ENCODE results near the gene GRIA3.
"Not testable (repeated sequence)": the region's sequence is repeated elsewhere in the genome, so short reads cannot be mapped to it uniquely, and the experiment has no call there.

Gene GRIA3

DNA sequence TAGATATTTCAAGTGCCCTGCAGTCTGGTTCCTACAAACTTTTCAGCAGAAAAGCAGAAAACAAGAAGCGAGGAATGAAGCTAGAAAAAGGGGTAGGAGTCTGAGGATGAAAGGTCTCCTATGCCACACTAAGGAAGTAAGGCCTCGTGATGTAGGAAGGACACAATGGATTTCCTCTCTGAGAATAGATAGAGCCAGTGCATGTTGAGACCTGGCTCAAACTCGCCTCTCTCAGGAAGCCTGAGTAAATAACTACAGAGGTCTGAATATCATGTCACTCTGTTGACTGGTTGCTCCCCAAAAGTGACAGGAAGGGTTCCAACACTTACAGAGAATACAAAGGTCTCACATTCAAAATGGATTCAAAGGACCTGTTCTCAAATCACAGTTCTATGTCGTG lies 93.3 kb downstream of the GRIA3 start:
- no peak for DNase-seq

DNA sequence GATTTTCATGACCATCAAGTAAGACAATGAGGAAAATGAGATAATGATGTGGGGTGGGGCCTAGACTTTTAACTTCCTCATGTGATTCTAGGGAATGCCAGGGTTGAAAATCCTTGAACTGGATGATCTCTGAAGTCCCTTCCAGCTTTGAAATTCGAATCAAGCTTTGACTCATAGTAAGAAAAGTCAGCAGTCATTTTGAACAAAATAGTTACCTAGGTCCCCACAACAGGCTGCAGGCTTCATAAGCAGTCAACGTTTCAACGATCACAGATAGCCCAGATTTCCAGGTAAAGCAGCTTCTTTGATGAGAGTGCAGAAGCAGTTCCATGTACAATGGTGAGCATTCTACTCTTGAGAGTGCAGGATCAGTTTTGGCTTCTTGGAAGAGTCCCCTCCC lies 93.7 kb downstream of the GRIA3 start:
- no peak for DNase-seq

DNA sequence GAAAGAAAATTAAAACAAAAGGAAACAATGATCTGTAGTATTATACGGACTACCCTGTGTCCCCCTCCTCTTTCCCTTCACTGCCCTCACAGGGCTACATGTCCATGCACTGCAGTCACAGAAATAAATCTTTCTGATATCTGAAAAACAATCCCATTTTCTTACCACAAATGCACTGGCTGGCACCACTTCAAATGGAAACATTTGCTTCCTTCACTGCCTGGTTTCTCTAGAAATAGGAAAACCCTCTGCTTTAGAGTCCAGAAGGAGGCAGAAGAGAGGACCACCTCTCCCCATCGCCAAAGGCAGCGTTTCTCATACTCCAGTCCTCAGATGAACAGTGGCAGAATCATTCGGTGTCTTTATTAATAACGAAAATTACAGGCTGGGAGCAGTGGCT lies 98.2 kb downstream of the GRIA3 start:
- DNase-seq, result no peak

DNA sequence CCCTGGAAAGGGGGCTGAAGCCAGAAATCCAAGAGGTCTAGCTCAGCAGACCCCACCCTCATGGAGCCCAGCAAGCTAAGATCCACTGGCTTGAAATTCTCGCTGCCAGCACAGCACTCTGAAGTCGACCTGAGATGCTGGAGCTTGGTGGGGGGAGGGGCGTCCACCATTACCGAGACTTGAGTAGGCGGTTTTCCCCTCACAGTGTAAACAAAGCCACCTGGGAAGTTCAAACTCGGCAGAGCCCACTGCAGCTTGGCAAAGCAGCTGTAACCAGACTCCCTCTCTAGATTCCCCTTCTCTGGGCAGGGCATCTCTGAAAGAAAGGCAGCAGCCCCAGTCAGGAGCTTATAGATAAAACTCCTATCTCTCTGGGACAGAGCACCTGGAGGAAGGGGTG lies 99.3 kb downstream of the GRIA3 start:
- DNase-seq, result not testable (repeated sequence)

- no peak for DNase-seq
These were observed 107.5 kb downstream of the GRIA3 start for GRCh38 chrX:123291623-123292022.

DNA sequence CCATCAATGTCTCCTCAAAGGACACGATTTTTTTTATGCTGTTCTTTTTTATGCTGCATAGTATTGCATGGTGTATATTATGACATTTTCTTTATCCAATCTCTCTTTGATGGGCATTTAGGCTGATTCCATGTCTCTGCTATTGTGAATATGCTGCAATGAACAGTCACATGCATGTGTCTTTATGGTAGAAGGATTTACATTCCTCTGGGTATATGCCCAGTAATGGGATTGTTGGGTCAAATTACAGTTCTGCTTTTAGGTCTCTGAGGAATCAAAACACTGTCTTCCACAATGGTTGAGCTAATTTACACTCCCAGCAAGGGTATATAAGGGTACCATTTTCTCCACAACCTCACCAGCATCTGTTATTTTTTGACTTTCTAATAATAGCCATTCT lies 113.9 kb downstream of the GRIA3 start:
- DNase-seq, result no peak

DNA sequence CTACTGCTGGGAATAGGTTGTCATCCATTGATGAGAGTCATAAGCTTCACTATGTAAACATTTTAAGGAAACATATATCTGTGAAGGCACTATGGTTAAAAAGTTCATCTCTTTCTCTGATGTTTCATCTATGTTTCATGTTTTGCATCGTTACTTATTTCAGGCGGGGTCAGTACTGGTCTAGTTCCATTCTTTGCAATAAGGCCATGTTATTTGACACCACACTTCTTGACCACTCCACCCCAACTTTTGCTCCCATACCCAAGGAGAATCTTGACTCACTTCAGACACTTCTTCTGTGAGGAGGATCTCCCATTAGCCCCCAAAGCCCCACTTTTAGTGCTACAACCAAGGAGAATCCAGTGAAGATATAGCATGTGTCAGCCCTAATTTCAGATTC lies 119.4 kb downstream of the GRIA3 start:
- no peak for DNase-seq

- DNase-seq, result no peak
These were observed 124.6 kb downstream of the GRIA3 start for GRCh38 chrX:123308658-123309057.

DNA sequence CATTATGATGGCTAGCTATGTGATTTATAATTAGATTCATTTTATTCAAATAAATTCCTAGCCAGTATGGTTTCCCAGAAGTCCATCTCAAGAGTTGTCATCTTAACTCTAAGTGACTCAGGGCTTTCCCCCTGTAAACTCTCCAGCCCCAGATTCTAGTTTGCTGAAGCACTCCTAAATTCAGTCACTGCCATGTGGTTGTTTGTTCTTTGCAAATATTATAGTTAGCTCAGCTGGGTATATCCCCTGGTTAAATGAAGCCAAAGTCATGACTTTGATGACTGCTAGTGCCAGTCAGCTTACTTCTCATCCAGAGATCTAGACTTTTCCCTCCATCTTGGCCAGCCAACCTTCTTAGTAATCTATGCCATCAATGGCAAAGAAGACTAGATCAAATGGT lies 126.0 kb downstream of the GRIA3 start:
- DNase-seq, result no peak

GRCh38 chrX:123311486-123311885 lies 127.4 kb downstream of the GRIA3 start:
- DNase-seq, result no peak

DNA sequence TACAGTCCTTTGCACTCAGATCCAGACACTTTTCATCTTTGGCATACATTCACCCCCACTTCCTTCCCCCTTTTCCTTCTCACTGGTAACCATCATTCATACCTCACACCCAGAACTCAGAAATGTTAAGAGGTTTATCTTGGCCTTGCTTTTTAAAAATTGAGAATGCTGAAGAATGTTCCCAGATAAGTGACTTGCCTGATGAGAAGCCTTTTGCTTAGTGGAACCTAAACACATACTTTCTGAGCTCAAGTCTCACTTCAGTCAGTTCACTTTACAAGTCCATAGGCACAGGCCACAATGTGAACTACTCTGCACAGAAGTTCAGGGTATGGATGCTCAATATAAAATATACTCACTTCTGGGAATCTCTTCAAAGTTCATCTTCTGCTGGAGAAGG lies 129.4 kb downstream of the GRIA3 start:
- no peak for DNase-seq

GRCh38 chrX:123320622-123321021 lies 136.5 kb downstream of the GRIA3 start:
- DNase-seq, result no peak

- DNase-seq, result no peak
These were observed 138.5 kb downstream of the GRIA3 start for GRCh38 chrX:123322536-123322935.

GRCh38 chrX:123324625-123325024 lies 140.5 kb downstream of the GRIA3 start:
- DNase-seq, result no peak

GRCh38 chrX:123330229-123330942 lies 146.3 kb downstream of the GRIA3 start:
- no peak for DNase-seq

- no peak for DNase-seq
These were observed 147.3 kb downstream of the GRIA3 start for GRCh38 chrX:123331349-123331748.

DNA sequence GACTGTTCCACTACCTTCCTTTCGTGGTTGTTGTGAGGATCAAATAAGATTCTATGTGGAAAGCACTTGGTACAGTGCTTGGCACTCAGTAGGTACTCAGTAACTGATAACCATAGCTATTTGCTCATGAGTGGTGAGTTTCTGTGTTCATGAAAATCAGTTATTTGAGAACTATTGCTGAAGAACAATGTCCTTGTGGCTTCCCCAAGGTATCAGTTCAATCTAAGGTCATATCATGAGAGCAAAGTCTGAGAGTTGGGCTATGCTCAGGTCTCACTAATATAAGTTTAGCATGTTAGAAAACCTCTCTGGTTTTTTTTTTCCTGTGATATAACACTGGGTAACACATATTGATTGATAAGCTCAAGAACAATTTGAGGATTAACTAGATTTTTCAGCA lies 147.8 kb downstream of the GRIA3 start:
- no peak for DNase-seq

DNA sequence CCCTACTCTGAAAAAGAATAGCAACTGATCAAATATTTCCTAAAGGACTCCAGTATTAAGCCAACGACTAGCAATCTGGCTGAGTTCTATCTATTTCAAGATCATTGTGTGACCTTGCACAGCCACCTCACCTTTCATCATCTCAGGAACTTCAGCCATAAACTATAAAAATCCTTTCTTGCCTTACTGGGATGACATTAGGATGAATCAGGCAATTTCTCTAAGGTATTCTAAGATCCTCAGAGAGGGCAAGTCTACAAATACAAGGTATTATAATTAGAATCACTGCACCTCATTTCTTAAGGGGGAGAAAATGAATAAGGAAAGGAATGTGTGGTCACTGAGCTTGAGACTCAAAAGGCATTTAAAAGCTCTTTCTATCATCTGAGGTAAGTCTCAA lies 152.6 kb downstream of the GRIA3 start:
- no peak for DNase-seq

GRCh38 chrX:123337886-123338639 lies 154.0 kb downstream of the GRIA3 start:
- DNase-seq, result no peak

DNA sequence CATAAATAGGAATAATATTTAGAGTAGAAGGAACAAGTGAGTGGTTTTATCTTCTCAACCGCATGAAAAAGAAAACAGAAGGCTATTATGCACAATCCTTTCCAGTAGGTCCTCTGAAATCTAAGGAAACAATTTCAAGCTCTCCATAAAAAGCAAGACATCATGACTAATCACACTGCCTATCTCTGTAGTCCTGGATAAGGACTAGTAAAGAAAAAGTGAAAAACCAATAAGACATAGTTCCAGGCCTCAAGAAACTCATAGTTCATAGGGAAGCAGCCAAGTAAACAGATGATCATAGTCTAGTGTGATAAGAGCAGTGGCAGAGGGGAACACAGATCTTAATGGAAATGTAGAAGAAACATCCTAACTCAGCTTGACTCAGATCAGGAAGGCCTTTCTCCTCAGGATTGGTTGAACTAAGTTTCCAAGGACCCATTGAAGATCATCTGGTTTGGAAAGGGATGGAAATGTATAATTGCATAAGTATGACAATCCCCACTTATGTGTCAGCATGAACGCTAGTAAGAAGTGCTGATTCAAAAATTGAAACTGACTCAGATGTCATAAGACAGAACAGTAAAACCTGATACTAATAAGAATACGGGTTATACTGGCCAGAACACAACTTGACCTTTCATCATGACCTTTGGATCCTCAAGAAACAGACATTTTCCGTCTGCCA lies 155.3 kb downstream of the GRIA3 start:
- no peak for DNase-seq

DNA sequence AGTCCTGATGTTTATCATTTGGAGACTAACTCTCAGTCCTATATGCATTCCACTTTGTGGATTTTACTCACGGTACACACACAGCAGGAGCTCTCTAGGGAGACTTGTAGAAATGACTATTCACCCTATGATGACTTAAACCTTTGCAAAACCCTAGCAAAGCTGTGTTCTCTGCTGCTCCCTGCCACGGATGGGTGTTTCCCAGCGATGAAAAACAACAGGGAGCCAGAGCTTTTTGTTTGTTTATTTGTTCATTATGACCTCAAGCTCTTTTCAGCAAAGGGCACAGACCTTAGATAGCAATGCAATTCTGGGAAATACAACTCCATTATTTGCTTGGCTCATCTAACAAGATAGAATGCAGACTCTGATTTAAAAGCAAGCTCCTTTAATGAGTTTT lies 156.6 kb downstream of the GRIA3 start:
- DNase-seq, result no peak

DNA sequence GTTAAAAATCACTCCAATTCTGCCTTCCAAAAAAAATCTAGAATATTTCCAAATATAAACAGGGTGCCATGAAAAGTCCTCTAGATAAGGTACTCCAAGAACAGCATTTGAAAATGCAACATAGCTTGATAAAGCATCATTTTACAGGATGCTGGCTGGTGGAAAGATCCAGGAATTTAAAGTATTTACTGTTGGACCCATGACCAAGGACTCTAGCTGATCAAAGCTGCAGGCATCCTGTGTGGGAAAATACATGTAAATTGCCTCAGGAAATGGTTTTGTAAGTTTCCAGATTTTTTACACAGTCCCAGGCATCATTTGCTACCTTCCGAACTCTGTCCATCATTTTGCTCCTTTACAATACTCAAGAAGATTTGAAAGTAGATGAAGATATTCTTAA lies 164.4 kb downstream of the GRIA3 start:
- no peak for DNase-seq

DNA sequence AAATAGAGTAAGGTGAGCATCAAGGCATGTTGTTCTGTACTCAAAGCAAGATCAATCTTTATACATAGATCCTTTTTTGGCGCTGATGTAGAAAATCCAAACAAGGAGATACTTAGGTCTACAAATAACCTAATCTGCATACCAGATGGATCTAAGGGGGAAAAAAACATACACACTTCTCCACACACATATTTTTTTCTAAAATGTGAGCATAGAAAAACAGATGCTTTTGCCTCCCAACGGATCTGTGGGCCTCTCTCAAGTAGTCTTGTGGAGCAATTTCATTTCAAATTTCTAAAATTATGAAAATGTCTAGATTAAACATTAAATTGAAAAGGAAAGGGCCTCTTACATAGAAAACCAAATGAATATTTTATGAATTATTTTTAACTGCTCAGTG lies 166.1 kb downstream of the GRIA3 start:
- no peak for DNase-seq

GRCh38 chrX:123357941-123358340 lies 173.9 kb downstream of the GRIA3 start:
- no peak for DNase-seq

Data from stimulated activated CD4-positive, alpha-beta T cell treated with anti-CD3 and anti-CD28 coated beads, Interleukin-4, amount 100 ng/mL, for 1 hour (primary cell).